ENCODE measurements around the gene FAM120B.

Gene FAM120B

DNA sequence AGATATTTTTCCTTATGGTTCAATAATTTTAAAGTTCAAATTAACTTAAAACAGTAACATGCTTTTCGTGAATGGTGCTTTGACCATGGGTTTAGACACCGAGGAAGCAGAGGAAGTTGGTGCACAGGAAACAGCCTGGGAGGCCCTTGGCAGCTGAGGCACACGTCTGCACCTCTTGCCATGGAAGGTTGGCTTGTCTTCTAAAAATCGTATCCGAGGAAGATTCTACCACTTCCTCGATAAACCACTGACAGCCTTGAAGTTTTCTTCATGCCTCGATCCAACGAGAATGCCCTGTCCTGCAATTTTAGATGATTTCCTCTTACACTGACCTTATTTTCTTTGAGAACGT is 27.8 kb upstream of the FAM120B start:
- Histone ChIP-seq H3K36me3 (ENCODE audit: control insufficient read depth in 4 of 4, insufficient read depth in 4 of 4, low read length in 3 of 4) (no peaks in the 10 kb centered on the region), H3K4me3 (ENCODE audit: control insufficient read depth in 1 of 7, extremely low read depth in 1 of 7, insufficient read depth in 4 of 7, low read depth in 2 of 7, low read length in 6 of 7) (peak overlapping the region in 2 of 7 experiments; percentile 8 to 46), H3K27me3 (replicated peaks in 2 of 5; ENCODE audit: control insufficient read depth in 4 of 5, insufficient read depth in 5 of 5, low read length in 4 of 5) (peaks cover 0 to 4% (median 0%) of the 10 kb centered on the region in 5 experiments), H3K4me1 (ENCODE audit: control extremely low read depth in 1 of 4, control insufficient read depth in 4 of 4, insufficient read depth in 4 of 4, low read length in 3 of 4) (peaks cover 10 to 25% (median 19%) of the 10 kb centered on the region in 4 experiments), H3K9me3 (ENCODE audit: control extremely low read depth in 1 of 5, control insufficient read depth in 4 of 5, insufficient read depth in 2 of 5, low read depth in 1 of 5, low read length in 4 of 5) (no peaks in the 10 kb centered on the region), H3K27ac (ENCODE audit: insufficient read depth in 1 of 2, low read depth in 1 of 2, low read length in 2 of 2, poor library complexity in 1 of 2, severe bottlenecking in 2 of 2) (no peak overlapping the region)
- DNase-seq, result peak in 1 of 3 donors; percentile 59
- 2% methylated on average over 9 of the region's 9 CpGs for WGBS (ENCODE audit: insufficient coverage)
- POLR2A ChIA-PET, result interaction anchor here (1.3 kb wide), 1 partner anchor 8 kb away, joined by 3 read pairs; no protein-coding TSS in a partner anchor
- CTCF ChIA-PET, result no interaction called here

DNA sequence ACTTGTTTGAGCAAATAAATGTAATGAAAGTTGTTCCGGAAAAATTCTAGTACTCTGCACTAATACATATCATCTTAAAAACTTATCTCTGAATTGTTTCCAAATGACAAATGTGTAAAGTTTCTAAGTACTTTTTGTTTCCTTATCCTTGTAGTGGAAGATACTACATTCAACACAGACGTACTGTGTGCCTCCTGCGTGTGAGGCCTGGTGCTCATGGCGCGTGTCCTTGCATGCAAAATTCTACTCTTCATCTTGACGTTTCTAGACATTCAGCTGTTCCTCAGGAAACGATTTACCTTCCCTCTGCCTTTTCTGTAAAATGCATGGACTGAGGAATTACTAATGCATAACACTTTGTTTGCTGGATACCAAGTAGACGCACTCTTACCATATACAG is 27.1 kb upstream of the FAM120B start:
- H3K27ac ChIP-seq (ENCODE audit: insufficient read depth in 1 of 2, low read depth in 1 of 2, low read length in 2 of 2, poor library complexity in 1 of 2, severe bottlenecking in 2 of 2), result no peak overlapping the region
- no peak for DNase-seq
- no peak overlapping the region for H3K4me3 ChIP-seq (ENCODE audit: control insufficient read depth in 1 of 7, extremely low read depth in 1 of 7, insufficient read depth in 4 of 7, low read depth in 2 of 7, low read length in 6 of 7)
- H3K4me1 ChIP-seq (ENCODE audit: control extremely low read depth in 1 of 4, control insufficient read depth in 4 of 4, insufficient read depth in 4 of 4, low read length in 3 of 4), result peaks cover 10 to 25% (median 19%) of the 10 kb centered on the region in 4 experiments
- peaks cover 0 to 4% (median 0%) of the 10 kb centered on the region in 5 experiments for H3K27me3 ChIP-seq (replicated peaks in 2 of 5; ENCODE audit: control insufficient read depth in 4 of 5, insufficient read depth in 5 of 5, low read length in 4 of 5)
- 95% methylated on average over 6 of the region's 8 CpGs for WGBS (ENCODE audit: insufficient coverage)
- ChIA-PET POLR2A (no interaction called here), CTCF (no interaction called here)
- H3K36me3 ChIP-seq (ENCODE audit: control insufficient read depth in 4 of 4, insufficient read depth in 4 of 4, low read length in 3 of 4), result no peaks in the 10 kb centered on the region
- no peaks in the 10 kb centered on the region for H3K9me3 ChIP-seq (ENCODE audit: control extremely low read depth in 1 of 5, control insufficient read depth in 4 of 5, insufficient read depth in 2 of 5, low read depth in 1 of 5, low read length in 4 of 5)

DNA sequence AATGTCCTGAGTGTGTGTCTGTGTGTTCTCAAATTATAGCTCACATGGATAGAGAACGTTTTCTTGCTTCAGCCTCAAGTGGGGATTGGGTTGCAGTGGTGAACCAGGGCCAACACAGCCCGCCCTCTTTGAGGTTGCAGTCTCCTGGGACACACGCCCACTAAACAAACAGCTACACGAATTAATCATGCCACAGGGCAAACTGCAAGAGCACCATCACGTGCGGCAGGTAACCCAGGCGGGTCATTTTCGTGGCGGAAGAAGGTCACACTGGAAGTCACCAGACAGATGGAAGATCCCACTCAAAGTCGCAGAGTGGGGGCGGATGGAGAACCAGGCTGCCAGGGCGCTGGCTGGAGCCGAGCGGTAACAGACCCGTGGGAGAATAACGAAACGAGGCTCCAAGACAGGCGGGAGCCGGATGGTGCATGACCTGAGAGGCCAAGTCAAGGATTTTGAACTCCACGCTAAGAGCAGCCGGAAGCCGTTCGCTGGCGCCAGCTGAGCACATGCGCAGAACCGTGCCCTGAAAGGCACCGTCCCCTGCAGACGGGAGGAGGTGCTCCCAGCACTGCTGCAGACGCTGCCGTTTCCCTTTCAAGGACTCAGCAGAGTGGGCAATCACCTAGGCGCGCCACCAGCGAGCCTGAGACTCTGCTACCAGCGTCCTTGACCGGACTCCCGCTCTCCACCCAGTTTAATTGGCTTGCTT is 26.4 kb upstream of the FAM120B start:
- WGBS (ENCODE audit: insufficient coverage), result 78% methylated on average over 36 of the region's 36 CpGs
- POLR2A ChIA-PET, result no interaction called here
- H3K27me3 ChIP-seq (replicated peaks in 2 of 5; ENCODE audit: control insufficient read depth in 4 of 5, insufficient read depth in 5 of 5, low read length in 4 of 5), result peaks cover 0 to 2% (median under 1%) of the 10 kb centered on the region in 5 experiments
- DNase-seq, result peak in 2 of 3 donors; percentile 60
- CTCF ChIA-PET, result no interaction called here
- H3K9me3 ChIP-seq (ENCODE audit: control extremely low read depth in 1 of 5, control insufficient read depth in 4 of 5, insufficient read depth in 2 of 5, low read depth in 1 of 5, low read length in 4 of 5), result no peaks in the 10 kb centered on the region
- H3K4me1 ChIP-seq (ENCODE audit: control extremely low read depth in 1 of 4, control insufficient read depth in 4 of 4, insufficient read depth in 4 of 4, low read length in 3 of 4), result peaks cover 10 to 25% (median 19%) of the 10 kb centered on the region in 4 experiments
- H3K27ac ChIP-seq (ENCODE audit: insufficient read depth in 1 of 2, low read depth in 1 of 2, low read length in 2 of 2, poor library complexity in 1 of 2, severe bottlenecking in 2 of 2), result no peak overlapping the region
- peak overlapping the region in 4 of 7 experiments; percentile 42 to 66 (median 64) for H3K4me3 ChIP-seq (ENCODE audit: control insufficient read depth in 1 of 7, extremely low read depth in 1 of 7, insufficient read depth in 4 of 7, low read depth in 2 of 7, low read length in 6 of 7)
- H3K36me3 ChIP-seq (ENCODE audit: control insufficient read depth in 4 of 4, insufficient read depth in 4 of 4, low read length in 3 of 4), result no peaks in the 10 kb centered on the region

DNA sequence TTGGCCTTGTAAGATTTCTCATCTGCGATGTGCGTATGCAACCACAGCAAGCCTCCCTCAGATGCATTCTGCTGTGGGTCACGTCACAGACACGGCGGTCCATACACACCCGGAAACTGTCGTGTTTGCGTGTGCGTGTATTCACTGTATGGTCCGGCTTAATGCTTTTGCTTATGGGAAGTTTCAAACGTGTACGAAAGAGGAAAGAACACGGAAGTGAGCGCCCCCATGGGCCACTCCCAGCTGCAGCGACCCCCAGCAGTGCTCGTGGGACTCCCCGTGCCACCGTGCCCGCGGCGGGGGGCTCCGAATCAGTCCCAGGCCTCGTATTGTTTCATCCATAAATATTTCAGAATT is 25.9 kb upstream of the FAM120B start:
- POLR2A ChIA-PET, result no interaction called here
- Histone ChIP-seq H3K36me3 (ENCODE audit: control insufficient read depth in 4 of 4, insufficient read depth in 4 of 4, low read length in 3 of 4) (no peaks in the 10 kb centered on the region), H3K4me3 (ENCODE audit: control insufficient read depth in 1 of 7, extremely low read depth in 1 of 7, insufficient read depth in 4 of 7, low read depth in 2 of 7, low read length in 6 of 7) (peak overlapping the region in 4 of 7 experiments; percentile 42 to 66 (median 64)), H3K27me3 (replicated peaks in 2 of 5; ENCODE audit: control insufficient read depth in 4 of 5, insufficient read depth in 5 of 5, low read length in 4 of 5) (peaks cover 0 to 7% (median 2%) of the 10 kb centered on the region in 5 experiments), H3K4me1 (ENCODE audit: control extremely low read depth in 1 of 4, control insufficient read depth in 4 of 4, insufficient read depth in 4 of 4, low read length in 3 of 4) (peaks cover 10 to 25% (median 19%) of the 10 kb centered on the region in 4 experiments), H3K27ac (ENCODE audit: insufficient read depth in 1 of 2, low read depth in 1 of 2, low read length in 2 of 2, poor library complexity in 1 of 2, severe bottlenecking in 2 of 2) (no peak overlapping the region), H3K9me3 (ENCODE audit: control extremely low read depth in 1 of 5, control insufficient read depth in 4 of 5, insufficient read depth in 2 of 5, low read depth in 1 of 5, low read length in 4 of 5) (no peaks in the 10 kb centered on the region)
- DNase-seq, result peak in 1 of 3 donors; percentile 43
- CTCF ChIA-PET, result no interaction called here
- WGBS (ENCODE audit: insufficient coverage), result 62% methylated on average over 23 of the region's 23 CpGs

DNA sequence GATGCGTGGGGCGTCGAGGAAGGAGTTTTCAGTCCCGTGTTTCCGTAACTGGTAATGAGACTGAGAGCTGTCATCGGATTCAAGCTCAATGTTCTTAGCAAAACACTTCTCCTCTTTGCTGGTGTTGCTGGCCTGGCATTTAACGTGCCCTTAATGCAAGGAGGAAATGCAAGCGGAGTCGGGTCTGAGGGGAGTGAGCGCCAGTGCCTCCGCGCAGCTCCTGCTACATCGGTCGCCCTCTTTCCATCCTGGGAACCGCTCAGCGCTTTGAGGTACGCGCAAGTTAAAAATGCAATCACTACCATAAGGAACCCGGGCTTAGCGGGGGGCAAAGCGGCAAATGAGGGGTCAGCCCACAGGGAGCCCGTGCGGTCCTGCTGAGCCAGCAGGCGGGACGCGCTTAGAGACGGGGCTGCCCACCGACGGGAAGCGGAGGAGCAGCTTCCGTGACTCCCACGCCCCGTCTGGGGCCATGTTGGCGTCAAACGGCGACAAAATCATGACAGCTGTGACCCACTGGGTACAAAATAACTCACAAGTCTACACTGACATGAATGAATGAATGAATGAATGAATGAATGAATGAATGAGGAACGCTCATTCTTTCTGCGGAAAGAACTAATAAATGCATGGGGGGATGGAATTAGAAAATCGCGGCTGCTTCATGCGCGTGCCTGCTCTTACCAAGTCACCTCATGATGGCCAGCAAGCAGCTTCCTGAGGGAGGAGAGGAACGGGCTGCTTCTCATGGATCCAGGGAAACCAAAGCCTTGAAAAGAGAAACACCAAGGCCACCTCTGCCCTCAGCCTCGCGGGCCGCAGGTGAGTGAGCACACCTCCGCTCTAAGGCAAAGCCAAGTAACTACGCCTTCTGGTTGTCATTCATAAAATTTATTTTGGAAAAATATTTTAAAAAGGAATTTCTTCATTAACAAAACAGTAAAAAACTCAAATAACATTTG is 24.9 kb upstream of the FAM120B start:
- Histone ChIP-seq H3K9me3 (ENCODE audit: control extremely low read depth in 1 of 5, control insufficient read depth in 4 of 5, insufficient read depth in 2 of 5, low read depth in 1 of 5, low read length in 4 of 5) (no peaks in the 10 kb centered on the region), H3K4me1 (ENCODE audit: control extremely low read depth in 1 of 4, control insufficient read depth in 4 of 4, insufficient read depth in 4 of 4, low read length in 3 of 4) (peaks cover 10 to 28% (median 19%) of the 10 kb centered on the region in 4 experiments), H3K36me3 (ENCODE audit: control insufficient read depth in 4 of 4, insufficient read depth in 4 of 4, low read length in 3 of 4) (no peaks in the 10 kb centered on the region), H3K27me3 (replicated peaks in 2 of 5; ENCODE audit: control insufficient read depth in 4 of 5, insufficient read depth in 5 of 5, low read length in 4 of 5) (peaks cover 0 to 11% (median 2%) of the 10 kb centered on the region in 5 experiments), H3K4me3 (ENCODE audit: control insufficient read depth in 1 of 7, extremely low read depth in 1 of 7, insufficient read depth in 4 of 7, low read depth in 2 of 7, low read length in 6 of 7) (no peak overlapping the region), H3K27ac (ENCODE audit: insufficient read depth in 1 of 2, low read depth in 1 of 2, low read length in 2 of 2, poor library complexity in 1 of 2, severe bottlenecking in 2 of 2) (no peak overlapping the region)
- ChIA-PET CTCF (no interaction called here), POLR2A (interaction anchor here (0.7 kb wide), 1 partner anchor 9 kb away, joined by 3 read pairs; no protein-coding TSS in a partner anchor)
- no peak for DNase-seq
- WGBS (ENCODE audit: insufficient coverage), result 90% methylated on average over 38 of the region's 48 CpGs

DNA sequence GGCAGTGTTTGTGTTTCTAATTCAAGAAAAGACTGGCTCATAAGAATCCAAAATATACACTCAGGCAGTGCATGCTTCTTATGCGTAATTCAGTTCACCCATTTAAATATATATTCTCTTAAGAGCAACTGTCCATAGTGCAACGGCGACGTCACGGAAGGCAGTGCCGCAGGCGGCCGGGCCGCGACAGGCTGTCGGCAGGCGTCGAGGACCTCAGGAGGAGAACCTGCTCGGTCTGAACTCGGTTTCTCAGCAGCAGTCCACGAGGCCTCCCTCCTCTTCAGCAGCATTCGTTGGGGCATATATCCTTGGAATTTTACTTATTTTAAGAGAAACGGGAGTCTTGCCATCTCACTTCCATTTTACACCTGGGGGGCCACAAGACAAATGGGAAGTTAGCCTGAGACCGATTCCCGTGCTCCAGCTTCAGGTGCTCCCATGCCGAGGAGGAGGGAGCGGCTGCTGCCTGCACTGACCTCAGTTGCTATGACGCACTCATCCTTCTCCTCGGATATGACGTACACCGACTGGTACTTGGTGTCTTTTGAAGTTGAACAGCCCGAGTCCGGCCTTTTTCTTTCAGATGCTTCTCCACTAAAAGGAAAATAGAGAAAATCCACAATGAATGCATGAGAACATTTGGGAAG is 23.9 kb upstream of the FAM120B start:
- CTCF ChIA-PET, result no interaction called here
- peaks cover 0 to 21% (median 6%) of the 10 kb centered on the region in 5 experiments for H3K27me3 ChIP-seq (replicated peaks in 2 of 5; ENCODE audit: control insufficient read depth in 4 of 5, insufficient read depth in 5 of 5, low read length in 4 of 5)
- POLR2A ChIA-PET, result no interaction called here
- H3K9me3 ChIP-seq (ENCODE audit: control extremely low read depth in 1 of 5, control insufficient read depth in 4 of 5, insufficient read depth in 2 of 5, low read depth in 1 of 5, low read length in 4 of 5), result no peaks in the 10 kb centered on the region
- peaks cover 10 to 31% (median 21%) of the 10 kb centered on the region in 4 experiments for H3K4me1 ChIP-seq (ENCODE audit: control extremely low read depth in 1 of 4, control insufficient read depth in 4 of 4, insufficient read depth in 4 of 4, low read length in 3 of 4)
- DNase-seq, result no peak
- no peak overlapping the region for H3K4me3 ChIP-seq (ENCODE audit: control insufficient read depth in 1 of 7, extremely low read depth in 1 of 7, insufficient read depth in 4 of 7, low read depth in 2 of 7, low read length in 6 of 7)
- 96% methylated on average over 27 of the region's 28 CpGs for WGBS (ENCODE audit: insufficient coverage)
- no peak overlapping the region for H3K27ac ChIP-seq (ENCODE audit: insufficient read depth in 1 of 2, low read depth in 1 of 2, low read length in 2 of 2, poor library complexity in 1 of 2, severe bottlenecking in 2 of 2)
- no peaks in the 10 kb centered on the region for H3K36me3 ChIP-seq (ENCODE audit: control insufficient read depth in 4 of 4, insufficient read depth in 4 of 4, low read length in 3 of 4)

Measured in common myeloid progenitor, CD34-positive (primary cell).